RWPE2 (cell line): ENCODE data around the gene VTI1A.

Source experiments
- ATAC-seq: fragments of 200-7000 bp; cut with Tn5 transposase; 3 replicates; pipeline ENCODE4 v1.9.1; 2021; ENCODE audit warnings: low read depth
- DNase-seq: peaks from one replicate; pipeline ENCODE4 v3.0.0-alpha.2; 2020; ENCODE audit warnings: low spot score
- H3K27ac ChIP-seq: fragments of 450-650 bp; 2 replicates; pipeline ENCODE4 v1.5.1; 2017; ENCODE audit warnings: mild to moderate bottlenecking; ENCODE audit not compliant: poor library complexity, severe bottlenecking
- H3K27me3 ChIP-seq: fragments of 250-450 bp; sonication (Bioruptor Pico); 2 replicates; pipeline ENCODE4 v1.5.1; 2021; ENCODE audit warnings: mild to moderate bottlenecking, moderate library complexity; ENCODE audit not compliant: insufficient read depth, poor library complexity, severe bottlenecking
- H3K36me3 ChIP-seq: fragments of 250-450 bp; sonication (Bioruptor Pico); 2 replicates; pipeline ENCODE4 v1.5.1; 2020; ENCODE audit warnings: low read depth, mild to moderate bottlenecking, moderate library complexity
- H3K4me1 ChIP-seq: fragments of 250-450 bp; sonication (Bioruptor Pico); 2 replicates; pipeline ENCODE4 v1.5.1; 2021; ENCODE audit warnings: mild to moderate bottlenecking, moderate library complexity; ENCODE audit not compliant: insufficient read depth, poor library complexity, severe bottlenecking
- H3K4me3 ChIP-seq: fragments of 250-450 bp; sonication (Bioruptor Pico); 2 replicates; pipeline ENCODE4 v1.5.1; 2021; ENCODE audit warnings: mild to moderate bottlenecking, moderate library complexity; ENCODE audit not compliant: severe bottlenecking
- H3K9me3 ChIP-seq: fragments of 250-450 bp; sonication (Bioruptor Pico); 2 replicates; pipeline ENCODE4 v1.5.1; 2021; ENCODE audit warnings: mild to moderate bottlenecking, moderate library complexity; ENCODE audit not compliant: severe bottlenecking
- TF ChIP-seq, protein P1 (sequence below): fragments of 450-650 bp; IDR thresholded peaks from one replicate; pipeline ENCODE4 v1.5.1; 2017; ENCODE audit warnings: mild to moderate bottlenecking, moderate library complexity; ENCODE audit not compliant: poor library complexity, severe bottlenecking

VTI1A gene

GRCh38 chr10:112848868-112849430 is 401.9 kb downstream of the VTI1A start:
- TF ChIP-seq, protein P1, sequence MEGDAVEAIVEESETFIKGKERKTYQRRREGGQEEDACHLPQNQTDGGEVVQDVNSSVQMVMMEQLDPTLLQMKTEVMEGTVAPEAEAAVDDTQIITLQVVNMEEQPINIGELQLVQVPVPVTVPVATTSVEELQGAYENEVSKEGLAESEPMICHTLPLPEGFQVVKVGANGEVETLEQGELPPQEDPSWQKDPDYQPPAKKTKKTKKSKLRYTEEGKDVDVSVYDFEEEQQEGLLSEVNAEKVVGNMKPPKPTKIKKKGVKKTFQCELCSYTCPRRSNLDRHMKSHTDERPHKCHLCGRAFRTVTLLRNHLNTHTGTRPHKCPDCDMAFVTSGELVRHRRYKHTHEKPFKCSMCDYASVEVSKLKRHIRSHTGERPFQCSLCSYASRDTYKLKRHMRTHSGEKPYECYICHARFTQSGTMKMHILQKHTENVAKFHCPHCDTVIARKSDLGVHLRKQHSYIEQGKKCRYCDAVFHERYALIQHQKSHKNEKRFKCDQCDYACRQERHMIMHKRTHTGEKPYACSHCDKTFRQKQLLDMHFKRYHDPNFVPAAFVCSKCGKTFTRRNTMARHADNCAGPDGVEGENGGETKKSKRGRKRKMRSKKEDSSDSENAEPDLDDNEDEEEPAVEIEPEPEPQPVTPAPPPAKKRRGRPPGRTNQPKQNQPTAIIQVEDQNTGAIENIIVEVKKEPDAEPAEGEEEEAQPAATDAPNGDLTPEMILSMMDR, result no peak
- no peaks in the 10 kb centered on the region for H3K36me3 ChIP-seq
- no peaks in the 10 kb centered on the region for H3K27me3 ChIP-seq
- peaks cover 6% of the 10 kb centered on the region for H3K9me3 ChIP-seq
- DNase-seq (no peak), ATAC-seq (no peak)
- no peak overlapping the region for H3K27ac ChIP-seq
- no peak overlapping the region for H3K4me3 ChIP-seq
- no peaks in the 10 kb centered on the region for H3K4me1 ChIP-seq

- H3K4me3 ChIP-seq, result no peak overlapping the region
- ATAC-seq (no peak), DNase-seq (no peak)
- no peaks in the 10 kb centered on the region for H3K27me3 ChIP-seq
- H3K36me3 ChIP-seq, result no peaks in the 10 kb centered on the region
- H3K27ac ChIP-seq, result no peak overlapping the region
- TF ChIP-seq, protein P1, result no peak
- peaks cover 6% of the 10 kb centered on the region for H3K9me3 ChIP-seq
- H3K4me1 ChIP-seq, result no peaks in the 10 kb centered on the region
Measured at GRCh38 chr10:112849546-112849945, 402.5 kb downstream of the VTI1A start.

DNA sequence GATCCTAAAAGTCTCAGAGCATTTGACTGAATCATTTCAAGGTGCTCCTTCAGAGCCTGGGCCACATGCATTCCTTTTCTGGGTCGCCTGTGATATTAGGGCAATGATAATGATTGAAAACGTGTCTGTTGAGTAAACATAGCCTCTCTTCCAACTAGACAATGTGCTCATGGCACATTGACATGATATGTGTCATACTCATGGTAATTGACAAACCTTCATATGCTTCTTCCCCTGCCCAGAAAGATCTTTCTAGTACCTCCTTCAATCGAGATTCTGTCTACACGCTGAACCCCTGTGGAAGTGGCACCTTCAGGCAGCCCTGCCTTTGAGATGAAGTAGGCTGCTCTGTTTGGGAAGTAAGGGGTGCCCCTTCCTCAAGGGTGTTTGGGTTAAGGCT is 404.2 kb downstream of the VTI1A start:
- H3K4me1 ChIP-seq, result no peaks in the 10 kb centered on the region
- H3K36me3 ChIP-seq, result no peaks in the 10 kb centered on the region
- DNase-seq (no peak), ATAC-seq (no peak; the same call in 2 of the 3 replicates)
- H3K27me3 ChIP-seq, result no peaks in the 10 kb centered on the region
- H3K4me3 ChIP-seq, result no peak overlapping the region
- peaks cover 6% of the 10 kb centered on the region for H3K9me3 ChIP-seq
- H3K27ac ChIP-seq, result no peak overlapping the region
- TF ChIP-seq, protein P1, result no peak

DNA sequence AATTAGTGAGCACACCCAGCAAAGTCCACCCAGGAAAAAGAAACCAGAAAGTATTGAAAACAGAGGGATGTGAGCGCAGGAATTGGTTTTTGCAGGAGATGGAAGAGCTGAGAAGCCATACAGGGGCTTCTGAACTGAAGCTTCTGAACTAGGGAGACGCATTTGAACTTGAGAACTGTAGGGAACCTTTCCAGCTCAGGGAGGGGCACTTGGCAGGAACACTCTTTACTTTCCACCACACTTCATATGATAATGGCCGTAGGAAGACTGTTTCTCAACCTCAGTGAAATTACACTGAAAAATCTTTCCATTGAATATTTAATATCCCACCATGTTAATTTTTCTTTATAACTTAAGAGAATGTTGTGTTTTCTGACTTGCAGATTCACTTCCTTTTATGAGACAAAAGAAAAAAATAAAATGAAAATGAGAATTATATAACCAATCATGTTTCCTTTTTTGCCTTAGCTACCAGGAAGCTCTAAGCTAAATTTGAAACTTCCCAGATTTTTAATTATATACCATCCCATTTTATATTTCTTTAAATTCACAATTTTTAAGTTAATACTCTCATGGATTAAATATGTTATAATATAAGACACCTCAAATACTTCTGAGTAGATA is 404.7 kb downstream of the VTI1A start:
- H3K27me3 ChIP-seq, result no peaks in the 10 kb centered on the region
- ATAC-seq (no peak), DNase-seq (no peak)
- no peak overlapping the region for H3K27ac ChIP-seq
- TF ChIP-seq, protein P1, result no peak
- H3K36me3 ChIP-seq, result no peaks in the 10 kb centered on the region
- H3K4me1 ChIP-seq, result no peaks in the 10 kb centered on the region
- H3K4me3 ChIP-seq, result no peak overlapping the region
- peaks cover 6% of the 10 kb centered on the region for H3K9me3 ChIP-seq

DNA sequence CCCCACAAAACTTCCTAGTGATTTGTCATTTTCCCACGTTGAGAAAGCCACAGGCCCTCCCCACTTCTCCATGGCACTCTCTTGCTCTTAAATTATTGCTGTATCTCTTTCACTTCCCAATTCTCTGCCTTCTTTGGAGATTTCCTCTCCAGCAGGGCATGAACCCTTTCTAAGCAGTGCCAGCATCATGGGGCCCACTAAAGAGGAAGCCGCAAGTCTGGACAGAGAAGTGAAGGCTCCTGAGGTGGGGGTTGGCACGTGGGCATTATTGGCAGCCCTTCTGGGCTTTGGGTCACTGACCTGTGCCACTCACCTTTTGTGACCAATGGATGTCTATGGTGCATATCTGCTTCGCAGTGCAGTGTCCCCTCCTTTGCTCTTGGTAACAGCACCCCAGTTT is 405.3 kb downstream of the VTI1A start:
- ATAC-seq, result no peak
- H3K9me3 ChIP-seq, result peaks cover 3% of the 10 kb centered on the region
- DNase-seq, result no peak
- H3K27ac ChIP-seq, result no peak overlapping the region
- H3K36me3 ChIP-seq, result no peaks in the 10 kb centered on the region
- H3K4me3 ChIP-seq, result no peak overlapping the region
- TF ChIP-seq, protein P1, result no peak
- H3K27me3 ChIP-seq, result no peaks in the 10 kb centered on the region
- no peaks in the 10 kb centered on the region for H3K4me1 ChIP-seq
